Gastroesophageal sphincter (tissue), 4 donors: ENCODE results near the gene SMIM38. TPM values are rescaled to one million over a fixed set of nuclear protein-coding genes. Genes with fewer than 3 reads are reported as not detected.

Source experiments
- ATAC-seq: fragments of 150-250 bp; one replicate; pipeline ENCODE4 v1.9.1; 2016; ENCODE audit warnings: mild to moderate bottlenecking, moderate library complexity
- H3K27ac ChIP-seq, 4 donors: fragments of 200-600 bp; sonication (generic) in 3 of 4; 1 replicate in 3 of 4; 2 replicates in 1 of 4; pipeline ENCODE4 v1.5.1; 2016 to 2019
- H3K27me3 ChIP-seq: fragments of 200-600 bp; sonication (generic); one replicate; pipeline ENCODE4 v1.5.1; 2019
- H3K36me3 ChIP-seq, 2 donors: fragments of 200-600 bp; sonication (generic); one replicate each; pipeline ENCODE4 v1.5.1; 2019; ENCODE audit warnings: control low read depth in 1 of 2
- H3K4me1 ChIP-seq, 3 donors: fragments of 200-600 bp; sonication (generic); 1 replicate in 2 of 3; 2 replicates in 1 of 3; pipeline ENCODE4 v1.5.1; 2016 to 2019; ENCODE audit warnings: control low read depth in 2 of 3
- H3K4me3 ChIP-seq, 2 donors: fragments of 200-600 bp; sonication (generic); one replicate each; pipeline ENCODE4 v1.5.1; 2019; ENCODE audit warnings: mild to moderate bottlenecking in 1 of 2, moderate library complexity in 1 of 2
- H3K9me3 ChIP-seq, 3 donors: fragments of 200-600 bp; sonication (generic); one replicate each; pipeline ENCODE4 v1.5.1; 2017 to 2019; ENCODE audit warnings: control low read depth in 2 of 3
- EP300 ChIP-seq: sonication (generic); formaldehyde crosslinking; IDR thresholded peaks from one replicate; pipeline ENCODE4 v1.6.1; 2017; ENCODE audit warnings: antibody characterized with exemption, mild to moderate bottlenecking
- POLR2A ChIP-seq, 2 donors: fragments of 450-650 bp; IDR thresholded peaks; one replicate each; pipeline ENCODE4 v1.6.1; 2017; ENCODE audit warnings: antibody characterized with exemption in 2 of 2, mild to moderate bottlenecking in 2 of 2, moderate library complexity in 1 of 2
- POLR2AphosphoS5 ChIP-seq: sonication (generic); formaldehyde crosslinking; IDR thresholded peaks from one replicate; pipeline ENCODE4 v1.6.1; 2017; ENCODE audit warnings: antibody characterized with exemption
- WGBS, 2 donors: methylation state at CpG; one replicate each; pipeline ENCODE4 v1.1.5; 2018; ENCODE audit warnings: low coverage in 1 of 2; 5-methylcytosine and 5-hydroxymethylcytosine counted together
- total RNA-seq, 4 donors: library from RNA; depleted of rRNA; stranded (reverse); fragments of >200 nt; gene quantifications; one replicate each; pipeline ENCODE4 v1.1.0, GENCODE V29; 2016
- TF ChIP-seq, protein P1 (sequence below), 4 experiments: fragments of 200-600 bp in 2 of 4; fragments of 450-650 bp in 2 of 4; sonication (generic) in 1 of 4; IDR thresholded peaks; one replicate each; pipeline ENCODE4 v1.5.1; 2017 to 2019; ENCODE audit warnings: antibody characterized with exemption in 4 of 4, mild to moderate bottlenecking in 2 of 4, moderate library complexity in 2 of 4

Gene SMIM38
- total RNA-seq, 4 donors from 2014 or later: 1.2 to 2.3 (median 1.3) TPM

- Histone ChIP-seq H3K4me3 (no peak overlapping the region), H3K9me3 (peaks cover 0 to 17% (median 0%) of the 10 kb centered on the region in 3 donors), H3K27me3 (no peaks in the 10 kb centered on the region), H3K27ac (no peak overlapping the region), H3K36me3 (no peaks in the 10 kb centered on the region), H3K4me1 (no peaks in the 10 kb centered on the region)
- TF ChIP-seq, protein P1, sequence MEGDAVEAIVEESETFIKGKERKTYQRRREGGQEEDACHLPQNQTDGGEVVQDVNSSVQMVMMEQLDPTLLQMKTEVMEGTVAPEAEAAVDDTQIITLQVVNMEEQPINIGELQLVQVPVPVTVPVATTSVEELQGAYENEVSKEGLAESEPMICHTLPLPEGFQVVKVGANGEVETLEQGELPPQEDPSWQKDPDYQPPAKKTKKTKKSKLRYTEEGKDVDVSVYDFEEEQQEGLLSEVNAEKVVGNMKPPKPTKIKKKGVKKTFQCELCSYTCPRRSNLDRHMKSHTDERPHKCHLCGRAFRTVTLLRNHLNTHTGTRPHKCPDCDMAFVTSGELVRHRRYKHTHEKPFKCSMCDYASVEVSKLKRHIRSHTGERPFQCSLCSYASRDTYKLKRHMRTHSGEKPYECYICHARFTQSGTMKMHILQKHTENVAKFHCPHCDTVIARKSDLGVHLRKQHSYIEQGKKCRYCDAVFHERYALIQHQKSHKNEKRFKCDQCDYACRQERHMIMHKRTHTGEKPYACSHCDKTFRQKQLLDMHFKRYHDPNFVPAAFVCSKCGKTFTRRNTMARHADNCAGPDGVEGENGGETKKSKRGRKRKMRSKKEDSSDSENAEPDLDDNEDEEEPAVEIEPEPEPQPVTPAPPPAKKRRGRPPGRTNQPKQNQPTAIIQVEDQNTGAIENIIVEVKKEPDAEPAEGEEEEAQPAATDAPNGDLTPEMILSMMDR (IDR thresholded peaks at IDR 0.05): no peak
- TF ChIP-seq POLR2A (IDR thresholded peaks at IDR 0.05) (no peak), POLR2AphosphoS5 (no peak), EP300 (no peak)
- WGBS, 2 donors: 93% methylated on average over 3 of the region's 3 CpGs; no CpG with 5 or more reads in 1 of the 2 donors
- no peak for ATAC-seq
Measured at GRCh38 chr11:69180726-69181125, 25.0 kb downstream of the SMIM38 start.

- 74 to 81% methylated on average over 4 to 5 of the region's 8 CpGs for WGBS, 2 donors
- Histone ChIP-seq H3K4me1 (no peaks in the 10 kb centered on the region), H3K9me3 (peaks cover 0 to 29% (median 0%) of the 10 kb centered on the region in 3 donors), H3K36me3 (no peaks in the 10 kb centered on the region), H3K4me3 (no peak overlapping the region), H3K27me3 (peaks cover 6% of the 10 kb centered on the region), H3K27ac (no peak overlapping the region)
- no peak for ATAC-seq
- TF ChIP-seq, protein P1 (IDR thresholded peaks at IDR 0.05): no peak
- TF ChIP-seq EP300 (no peak), POLR2A (IDR thresholded peaks at IDR 0.05) (no peak), POLR2AphosphoS5 (no peak)
Measured at GRCh38 chr11:69183613-69184012, 27.9 kb downstream of the SMIM38 start.

GRCh38 chr11:69186316-69187260 is 30.9 kb downstream of the SMIM38 start:
- WGBS, 2 donors: 53 to 84% methylated on average over 4 to 12 of the region's 17 CpGs
- peaks cover 0 to 19% (median 0%) of the 10 kb centered on the region in 3 donors for H3K9me3 ChIP-seq
- ATAC-seq: no peak
- H3K27me3 ChIP-seq: peaks cover 6% of the 10 kb centered on the region
- TF ChIP-seq, protein P1 (IDR thresholded peaks at IDR 0.05): no peak
- TF ChIP-seq POLR2AphosphoS5 (no peak), EP300 (no peak), POLR2A (IDR thresholded peaks at IDR 0.05) (no peak)
- no peaks in the 10 kb centered on the region for H3K4me1 ChIP-seq
- H3K27ac ChIP-seq: no peak overlapping the region
- no peaks in the 10 kb centered on the region for H3K36me3 ChIP-seq
- no peak overlapping the region for H3K4me3 ChIP-seq

GRCh38 chr11:69187540-69188065 is 31.9 kb downstream of the SMIM38 start:
- 91 to 100% methylated on average over 2 to 3 of the region's 7 CpGs for WGBS, 2 donors
- no peak for ATAC-seq
- peaks cover 6% of the 10 kb centered on the region for H3K27me3 ChIP-seq
- no peak overlapping the region for H3K27ac ChIP-seq
- TF ChIP-seq POLR2A (IDR thresholded peaks at IDR 0.05) (no peak), EP300 (no peak), POLR2AphosphoS5 (no peak)
- TF ChIP-seq, protein P1 (IDR thresholded peaks at IDR 0.05): no peak
- no peaks in the 10 kb centered on the region for H3K4me1 ChIP-seq
- H3K36me3 ChIP-seq: no peaks in the 10 kb centered on the region
- H3K4me3 ChIP-seq: no peak overlapping the region
- peaks cover 0 to 19% (median 0%) of the 10 kb centered on the region in 3 donors for H3K9me3 ChIP-seq
